ENCODE data around the gene PRDM16. TPM values are rescaled to one million over a fixed set of nuclear protein-coding genes. Genes with fewer than 3 reads are reported as not detected.

The PRDM16 gene
- total and polyA plus RNA-seq, 2 of the 4 experiments (the other 2 are of a cell fraction): 0.02 TPM; not detected in 1

DNA sequence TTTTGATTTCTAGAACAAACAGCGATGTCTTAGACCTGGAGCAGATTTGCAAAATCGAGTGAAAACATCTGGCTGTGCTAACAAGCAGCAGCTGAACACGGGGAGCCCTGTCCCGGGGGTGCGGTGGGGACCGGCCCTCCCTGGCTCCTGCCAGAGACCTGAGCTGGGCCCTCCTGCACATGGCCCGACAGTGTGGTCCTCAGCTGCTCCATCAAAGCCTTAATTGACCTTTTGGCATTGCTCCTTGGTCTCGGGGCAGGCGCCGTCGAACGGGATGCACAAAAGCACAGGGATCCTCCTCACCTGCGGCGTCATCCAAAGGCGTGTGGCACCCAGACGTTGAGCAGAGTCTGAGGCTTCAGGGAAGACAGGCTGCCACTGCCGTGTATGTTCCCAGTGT is 73.2 kb downstream of the PRDM16 start:
- TF ChIP-seq RAD21 (IDR thresholded peaks at IDR 0.05; ENCODE audit: low read length) (no peak), SMC3 (IDR thresholded peaks at IDR 0.05; ENCODE audit: low read depth, low read length) (no peak), POLR2A (IDR thresholded peaks at IDR 0.05; ENCODE audit: low read depth, low read length) (no peak), NFE2L2 (IDR thresholded peaks at IDR 0.05; ENCODE audit: low read depth, low read length) (no peak), MXI1 (IDR thresholded peaks at IDR 0.05; ENCODE audit: borderline replicate concordance, low read depth, low read length) (no peak), RCOR1 (IDR thresholded peaks at IDR 0.05; ENCODE audit: insufficient replicate concordance, low read length) (no peak), BHLHE40 (IDR thresholded peaks at IDR 0.05; ENCODE audit: low read depth, low read length) (no peak), FOS (IDR thresholded peaks at IDR 0.05; ENCODE audit: low read depth, low read length) (no peak)
- TF ChIP-seq, protein P1, sequence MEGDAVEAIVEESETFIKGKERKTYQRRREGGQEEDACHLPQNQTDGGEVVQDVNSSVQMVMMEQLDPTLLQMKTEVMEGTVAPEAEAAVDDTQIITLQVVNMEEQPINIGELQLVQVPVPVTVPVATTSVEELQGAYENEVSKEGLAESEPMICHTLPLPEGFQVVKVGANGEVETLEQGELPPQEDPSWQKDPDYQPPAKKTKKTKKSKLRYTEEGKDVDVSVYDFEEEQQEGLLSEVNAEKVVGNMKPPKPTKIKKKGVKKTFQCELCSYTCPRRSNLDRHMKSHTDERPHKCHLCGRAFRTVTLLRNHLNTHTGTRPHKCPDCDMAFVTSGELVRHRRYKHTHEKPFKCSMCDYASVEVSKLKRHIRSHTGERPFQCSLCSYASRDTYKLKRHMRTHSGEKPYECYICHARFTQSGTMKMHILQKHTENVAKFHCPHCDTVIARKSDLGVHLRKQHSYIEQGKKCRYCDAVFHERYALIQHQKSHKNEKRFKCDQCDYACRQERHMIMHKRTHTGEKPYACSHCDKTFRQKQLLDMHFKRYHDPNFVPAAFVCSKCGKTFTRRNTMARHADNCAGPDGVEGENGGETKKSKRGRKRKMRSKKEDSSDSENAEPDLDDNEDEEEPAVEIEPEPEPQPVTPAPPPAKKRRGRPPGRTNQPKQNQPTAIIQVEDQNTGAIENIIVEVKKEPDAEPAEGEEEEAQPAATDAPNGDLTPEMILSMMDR (conservative IDR thresholded peaks at IDR 0.05; ENCODE audit: low read depth, low read length): no peak
- TF ChIP-seq, protein P2, sequence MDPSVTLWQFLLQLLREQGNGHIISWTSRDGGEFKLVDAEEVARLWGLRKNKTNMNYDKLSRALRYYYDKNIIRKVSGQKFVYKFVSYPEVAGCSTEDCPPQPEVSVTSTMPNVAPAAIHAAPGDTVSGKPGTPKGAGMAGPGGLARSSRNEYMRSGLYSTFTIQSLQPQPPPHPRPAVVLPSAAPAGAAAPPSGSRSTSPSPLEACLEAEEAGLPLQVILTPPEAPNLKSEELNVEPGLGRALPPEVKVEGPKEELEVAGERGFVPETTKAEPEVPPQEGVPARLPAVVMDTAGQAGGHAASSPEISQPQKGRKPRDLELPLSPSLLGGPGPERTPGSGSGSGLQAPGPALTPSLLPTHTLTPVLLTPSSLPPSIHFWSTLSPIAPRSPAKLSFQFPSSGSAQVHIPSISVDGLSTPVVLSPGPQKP (IDR thresholded peaks at IDR 0.05; ENCODE audit: borderline replicate concordance, low read depth, low read length): no peak
- Histone ChIP-seq H4K8ac (ENCODE audit: low read depth in 2 of 2, low read length in 2 of 2) (no peak overlapping the region), H3K14ac (replicated peaks; ENCODE audit: low read depth, low read length) (no peak overlapping the region), H3K4ac (ENCODE audit: low read depth, low read length) (no peak overlapping the region), H3K9me1 (ENCODE audit: insufficient read depth, low read length) (no peaks in the 10 kb centered on the region), H3K56ac (ENCODE audit: extremely low read depth, insufficient read depth, low read length) (no peak overlapping the region), H2BK15ac (ENCODE audit: low read depth, low read length) (no peak overlapping the region), H2AK5ac (ENCODE audit: low read depth, low read length) (no peak overlapping the region), H2BK120ac (ENCODE audit: low read depth, low read length) (no peak overlapping the region), H3K4me1 (ENCODE audit: control insufficient read depth, insufficient read depth, low read length) (no peaks in the 10 kb centered on the region), H3K9ac (ENCODE audit: low read depth, low read length) (no peak overlapping the region), H2BK20ac (ENCODE audit: low read depth, low read length) (no peak overlapping the region), H3K27me3 (ENCODE audit: control insufficient read depth, insufficient read depth, low read length) (no peaks in the 10 kb centered on the region; the same call in 1 of the 2 replicates), H2BK5ac (ENCODE audit: low read depth, low read length, poor library complexity, severe bottlenecking) (no peak overlapping the region), H3K18ac (ENCODE audit: low read depth, low read length) (no peak overlapping the region), H2AK9ac (replicated peaks; ENCODE audit: low read depth, low read length, poor library complexity) (no peak overlapping the region), H3K4me3 (ENCODE audit: insufficient read depth, low read depth, low read length) (no peak overlapping the region), H2AFZ (replicated peaks; ENCODE audit: low read length, poor library complexity) (no peak overlapping the region), H4K20me1 (ENCODE audit: insufficient read depth, low read length) (no peaks in the 10 kb centered on the region), H3K9me3 (ENCODE audit: control insufficient read depth, insufficient read depth, low read length) (peaks cover 9% of the 10 kb centered on the region), H3K27ac (ENCODE audit: insufficient read depth, low read length) (no peak overlapping the region), H4K5ac (ENCODE audit: low read depth, low read length) (no peak overlapping the region), H3K23ac (ENCODE audit: low read depth, low read length) (no peak overlapping the region), H4K91ac (ENCODE audit: insufficient read depth, low read depth, low read length) (no peak overlapping the region), H3K4me2 (ENCODE audit: low read depth, low read length) (no peak overlapping the region), H3K79me1 (ENCODE audit: low read depth in 1 of 2, low read length in 2 of 2) (no peaks in the 10 kb centered on the region), H3K36me3 (ENCODE audit: control insufficient read depth, insufficient read depth, low read length) (no peaks in the 10 kb centered on the region)
- no TSS peak for BruUV-seq (replicated peaks)
- intact Hi-C loops (cut with micrococcal nuclease): no loop called here
- POLR2A ChIA-PET (ENCODE audit: unreplicated experiment): no interaction called here
- 41% methylated on average over 13 of the region's 17 CpGs; no CpG with 5 or more reads in 1 of the 2 experiments for WGBS, 2 experiments (ENCODE audit: extremely low coverage in 2 of 2, insufficient read length in 1 of 2)
- no peak for DNase-seq
- ATAC-seq (ENCODE audit: low read depth): no peak
- CTCF ChIA-PET: interaction anchor here (0.6 kb wide), 1 partner anchor 16 kb away, joined by 3 read pairs; no protein-coding TSS in a partner anchor
- in situ Hi-C loops (cut with MboI; ENCODE audit: low sequenced_read_pairs): no loop called here
- dilution Hi-C loops (cut with HindIII; ENCODE audit: low sequenced_read_pairs, unreplicated experiment): no loop called here
